GM12873 (cell line): ENCODE measurements around the gene TOM1L2.

Experiments
- CTCF ChIP-seq: IDR thresholded peaks from 2 replicates; pipeline ENCODE4 v1.5.1; 2012; ENCODE audit warnings: low read depth, mild to moderate bottlenecking, moderate library complexity, low read length, control low read depth; ENCODE audit not compliant: insufficient read depth; ENCODE audit errors: missing control alignments

Gene TOM1L2

GRCh38 chr17:17938388-17939107 is 33.7 kb downstream of the TOM1L2 start:
- no peak for TF ChIP-seq CTCF

- TF ChIP-seq CTCF = no peak
These were observed 34.2 kb downstream of the TOM1L2 start for GRCh38 chr17:17937958-17938357.

GRCh38 chr17:17937201-17937853 is 34.9 kb downstream of the TOM1L2 start:
- no peak for TF ChIP-seq CTCF

- no peak for TF ChIP-seq CTCF
These were observed 36.6 kb downstream of the TOM1L2 start for GRCh38 chr17:17935321-17936271.

GRCh38 chr17:17934806-17935205 is 37.4 kb downstream of the TOM1L2 start:
- TF ChIP-seq CTCF = no peak

- TF ChIP-seq CTCF = no peak
These were observed 38.0 kb downstream of the TOM1L2 start for GRCh38 chr17:17934214-17934613.

- no peak for TF ChIP-seq CTCF
These were observed 38.4 kb downstream of the TOM1L2 start for GRCh38 chr17:17933775-17934174.
